Measurements from ENCODE around the gene ITGAE.
A peak's percentile ranks its signal among the peaks of the same experiment; 100 is the strongest.

Gene ITGAE

GRCh38 chr17:3815925-3816324 lies 14.9 kb upstream of the ITGAE start:
- no peak for DNase-seq (ENCODE audit: low read depth)

- no peak for DNase-seq (ENCODE audit: low read depth)
Observed at GRCh38 chr17:3815122-3815521, 14.1 kb upstream of the ITGAE start.

GRCh38 chr17:3814361-3814760 lies 13.4 kb upstream of the ITGAE start:
- DNase-seq (ENCODE audit: low read depth): no peak

GRCh38 chr17:3813171-3813570 lies 12.2 kb upstream of the ITGAE start:
- DNase-seq (ENCODE audit: low read depth): no peak

GRCh38 chr17:3812771-3813170 lies 11.8 kb upstream of the ITGAE start:
- no peak for DNase-seq (ENCODE audit: low read depth)

- no peak for DNase-seq (ENCODE audit: low read depth)
Observed at GRCh38 chr17:3812284-3812683, 11.3 kb upstream of the ITGAE start.

- DNase-seq (ENCODE audit: low read depth): no peak
Observed at GRCh38 chr17:3810019-3810418, 9.0 kb upstream of the ITGAE start.

- DNase-seq (ENCODE audit: low read depth): no peak
Observed at GRCh38 chr17:3809135-3809534, 8.1 kb upstream of the ITGAE start.

- no peak for DNase-seq (ENCODE audit: low read depth)
Observed at GRCh38 chr17:3808701-3809100, 7.7 kb upstream of the ITGAE start.

GRCh38 chr17:3805581-3805980 lies 4.6 kb upstream of the ITGAE start:
- DNase-seq (ENCODE audit: low read depth): no peak

GRCh38 chr17:3804503-3804931 lies 3.5 kb upstream of the ITGAE start:
- no peak for DNase-seq (ENCODE audit: low read depth)

- no peak for DNase-seq (ENCODE audit: low read depth)
Observed at GRCh38 chr17:3803308-3803640, 2.3 kb upstream of the ITGAE start.

- DNase-seq (ENCODE audit: low read depth): no peak
Observed at GRCh38 chr17:3802461-3803307, 1.7 kb upstream of the ITGAE start.

GRCh38 chr17:3801792-3802191 lies 804 bp upstream of the ITGAE start:
- DNase-seq (ENCODE audit: low read depth): no peak

- DNase-seq (ENCODE audit: low read depth): no peak
Observed at GRCh38 chr17:3801347-3801746, 359 bp upstream of the ITGAE start.

- DNase-seq (ENCODE audit: low read depth): no peak
Observed at GRCh38 chr17:3799181-3799945, 1.6 kb downstream of the ITGAE start.

- no peak for DNase-seq (ENCODE audit: low read depth)
Observed at GRCh38 chr17:3798273-3799180, 2.5 kb downstream of the ITGAE start.

- peak; percentile 54 for DNase-seq (ENCODE audit: low read depth)
Observed at GRCh38 chr17:3796822-3797170, 4.2 kb downstream of the ITGAE start.

- DNase-seq (ENCODE audit: low read depth): peak; percentile 86
Observed at GRCh38 chr17:3796110-3796821, 4.7 kb downstream of the ITGAE start.

- no peak for DNase-seq (ENCODE audit: low read depth)
Observed at GRCh38 chr17:3795390-3796102, 5.4 kb downstream of the ITGAE start.

Measured in stimulated activated CD8-positive, alpha-beta memory T cell treated with anti-CD3 and anti-CD28 coated beads, Interleukin-4, amount 100 ng/mL, for 24 hours (primary cell).